K562 (cell line): ENCODE measurements around the gene RNF19B.

Source experiments
- HDAC6 ChIP-seq: IDR thresholded peaks from 2 replicates; pipeline ENCODE4 v1.6.1; 2012; ENCODE audit warnings: low read depth, mild to moderate bottlenecking, control low read depth, inconsistent platforms, low read length, moderate library complexity
- TARDBP ChIP-seq: fragments of 450-650 bp; IDR thresholded peaks from 2 replicates; pipeline ENCODE4 v1.6.1; 2016

DNA sequence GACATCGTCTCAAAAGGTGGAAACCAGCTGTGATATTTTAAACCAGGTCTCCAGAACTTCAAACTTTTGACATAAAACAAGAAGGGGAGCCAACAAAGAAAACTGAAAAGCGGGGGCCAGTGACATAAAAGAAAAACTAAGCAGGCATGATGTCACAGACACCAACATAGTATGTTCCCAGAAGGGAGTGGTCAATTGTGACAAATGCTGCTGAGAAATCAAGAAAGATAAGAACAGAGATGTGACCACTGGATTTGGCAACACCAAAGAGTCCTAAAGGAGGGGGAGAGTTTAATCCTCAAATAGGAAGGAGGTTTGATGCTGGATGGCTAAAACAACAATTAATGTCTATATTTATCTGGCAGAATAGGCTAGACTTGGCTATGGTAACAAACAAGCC is 2.3 kb upstream of the RNF19B start:
- TF ChIP-seq TARDBP (no peak), HDAC6 (no peak)
